GM21390 (cell line): ENCODE data around the gene DHRS11.

Source experiments
- ATAC-seq: cut with Tn5 transposase; IDR thresholded peaks from one replicate; pipeline ENCODE4 v1.9.1; 2021; ENCODE audit not compliant: unreplicated experiment

Gene DHRS11

GRCh38 chr17:36613155-36613554 is 21.5 kb downstream of the DHRS11 start:
- no peak for ATAC-seq

- no peak for ATAC-seq
Observed at GRCh38 chr17:36614081-36614480, 22.4 kb downstream of the DHRS11 start.

- no peak for ATAC-seq
Observed at GRCh38 chr17:36614933-36615332, 23.3 kb downstream of the DHRS11 start.

GRCh38 chr17:36616061-36617029 is 24.7 kb downstream of the DHRS11 start:
- no peak for ATAC-seq

- ATAC-seq: no peak
Observed at GRCh38 chr17:36617773-36618172, 26.1 kb downstream of the DHRS11 start.

- ATAC-seq: no peak
Observed at GRCh38 chr17:36623281-36623680, 31.6 kb downstream of the DHRS11 start.

GRCh38 chr17:36625188-36625587 is 33.5 kb downstream of the DHRS11 start:
- ATAC-seq: no peak

GRCh38 chr17:36627101-36627500 is 35.4 kb downstream of the DHRS11 start:
- no peak for ATAC-seq

GRCh38 chr17:36628576-36628975 is 36.9 kb downstream of the DHRS11 start:
- no peak for ATAC-seq

- no peak for ATAC-seq
Observed at GRCh38 chr17:36629252-36629847, 37.7 kb downstream of the DHRS11 start.

- no peak for ATAC-seq
Observed at GRCh38 chr17:36629970-36630502, 38.4 kb downstream of the DHRS11 start.

GRCh38 chr17:36631022-36631421 is 39.3 kb downstream of the DHRS11 start:
- ATAC-seq: no peak

GRCh38 chr17:36632916-36633771 is 41.5 kb downstream of the DHRS11 start:
- no peak for ATAC-seq

GRCh38 chr17:36640346-36640745 is 48.7 kb downstream of the DHRS11 start:
- ATAC-seq: no peak

- ATAC-seq: no peak
Observed at GRCh38 chr17:36640836-36641235, 49.2 kb downstream of the DHRS11 start.

- no peak for ATAC-seq
Observed at GRCh38 chr17:36641331-36641876, 49.7 kb downstream of the DHRS11 start.

GRCh38 chr17:36641877-36642845 is 50.5 kb downstream of the DHRS11 start:
- ATAC-seq: no peak

- no peak for ATAC-seq
Observed at GRCh38 chr17:36643086-36643685, 51.5 kb downstream of the DHRS11 start.

GRCh38 chr17:36645422-36645821 is 53.7 kb downstream of the DHRS11 start:
- no peak for ATAC-seq
